GM18867 (cell line): ENCODE data around the gene ANO4.
A peak's percentile ranks its signal among the peaks of the same experiment; 100 is the strongest.

Experiments
- ATAC-seq: cut with Tn5 transposase; IDR thresholded peaks from one replicate; pipeline ENCODE4 v1.9.1; 2021; ENCODE audit warnings: mild to moderate bottlenecking, moderate library complexity; ENCODE audit not compliant: unreplicated experiment

The ANO4 gene

DNA sequence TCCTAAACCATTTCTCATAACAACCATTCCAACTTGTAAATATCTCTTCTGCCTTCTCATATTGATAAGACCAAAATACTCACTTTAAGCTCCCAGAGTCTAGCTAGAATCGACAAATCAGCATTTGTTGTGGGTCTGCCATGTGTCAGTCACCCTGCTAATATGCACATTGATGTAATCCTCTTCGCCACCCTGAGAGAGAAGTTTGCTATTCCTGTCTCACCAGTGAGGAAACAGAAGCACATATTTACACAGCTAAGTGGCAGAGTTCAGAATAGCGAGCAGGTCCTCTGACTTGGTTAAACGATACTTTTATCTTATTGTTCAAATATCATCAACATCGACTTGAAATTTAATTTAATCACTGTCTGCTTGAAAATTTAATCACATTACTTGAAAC lies 142.1 kb downstream of the ANO4 start:
- no peak for ATAC-seq

DNA sequence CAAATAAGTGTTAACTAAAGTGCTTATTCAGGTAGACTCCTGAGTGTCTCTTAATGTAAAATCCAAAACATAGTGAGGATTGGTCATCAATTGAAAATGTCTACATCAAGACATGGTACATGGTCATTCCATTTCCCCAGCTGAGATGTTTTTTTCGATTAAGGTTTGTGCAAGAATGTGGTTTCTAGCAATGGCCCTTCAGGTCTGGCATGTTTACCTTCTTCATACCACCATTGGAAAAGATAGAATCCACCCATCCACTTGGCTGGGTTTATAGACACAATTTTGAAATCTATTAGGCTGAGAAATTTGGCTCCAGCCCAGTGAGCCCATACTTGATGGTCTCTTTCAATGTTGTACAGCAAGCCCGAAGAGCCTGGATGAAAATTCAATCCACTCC lies 145.9 kb downstream of the ANO4 start:
- no peak for ATAC-seq

DNA sequence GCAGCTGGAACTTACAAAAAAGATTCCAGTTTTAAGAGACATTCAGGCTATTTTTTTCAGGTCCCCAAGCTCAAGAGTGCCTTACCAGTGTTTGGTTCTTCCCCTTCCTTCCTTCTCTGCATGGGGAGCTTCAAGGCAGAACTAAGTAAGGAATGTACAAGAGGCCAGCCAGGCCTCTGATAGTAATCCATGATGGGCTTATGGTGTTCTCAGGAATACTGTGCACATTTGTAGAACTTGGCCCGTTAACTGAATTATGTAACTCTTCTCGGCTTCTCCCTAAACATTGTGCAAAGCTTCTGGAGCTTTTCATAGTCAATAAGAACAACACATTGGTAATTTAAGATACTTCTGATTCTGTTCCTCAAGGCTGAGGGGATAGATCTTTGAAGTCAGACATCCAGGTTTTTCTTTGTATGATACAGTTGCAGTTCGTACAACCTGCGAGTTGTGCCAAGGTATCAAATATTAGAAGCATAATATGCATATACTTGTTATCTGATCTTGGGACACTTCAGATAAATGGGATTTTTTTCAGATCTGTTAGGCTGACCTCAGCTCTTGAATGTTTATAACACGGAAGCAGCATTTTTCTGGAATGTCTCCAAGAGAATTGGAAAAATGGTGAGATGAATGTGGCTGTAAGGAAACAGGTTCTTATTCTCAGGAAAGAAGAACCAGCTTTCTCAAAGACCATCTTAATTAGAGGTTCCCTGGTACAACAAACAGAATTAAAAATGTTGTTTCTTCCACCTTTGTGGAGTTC lies 148.6 kb downstream of the ANO4 start:
- no peak for ATAC-seq

DNA sequence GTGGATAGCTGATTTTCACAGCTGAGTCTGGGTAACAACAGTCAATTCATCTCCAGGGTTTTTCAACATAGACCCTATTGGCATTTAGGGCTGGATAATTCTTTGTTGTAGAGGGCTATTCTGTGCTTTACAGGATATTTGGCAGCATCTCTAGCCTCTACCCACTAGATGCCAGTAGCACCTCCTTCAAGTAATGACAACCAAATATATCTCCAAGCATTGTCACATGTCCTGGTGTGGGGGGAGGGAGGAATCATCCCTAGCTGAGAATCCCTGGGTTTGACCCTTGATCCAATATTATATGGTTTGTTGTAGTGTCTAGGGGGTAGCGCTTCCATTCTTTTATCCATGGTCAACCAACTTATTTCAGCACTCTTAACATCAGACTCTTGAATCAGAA lies 157.2 kb downstream of the ANO4 start:
- no peak for ATAC-seq

DNA sequence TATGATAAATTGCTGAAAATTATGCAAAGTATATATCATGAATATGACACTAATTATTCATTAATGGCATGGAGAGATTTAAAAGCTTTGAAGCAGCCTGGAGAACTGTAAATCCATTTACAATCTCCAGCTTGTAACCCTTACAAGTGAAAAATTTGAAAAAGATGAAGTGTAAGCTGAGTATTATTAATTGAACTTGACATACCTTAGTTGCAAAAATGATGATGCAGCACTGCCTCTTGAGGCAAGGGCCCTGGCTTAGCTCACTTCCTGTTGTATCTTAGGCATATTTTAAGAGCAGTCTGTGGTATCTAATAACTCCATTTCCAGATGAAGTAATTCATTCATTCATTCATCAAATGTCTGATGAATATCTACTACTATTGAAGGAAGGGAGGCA lies 158.6 kb downstream of the ANO4 start:
- no peak for ATAC-seq

DNA sequence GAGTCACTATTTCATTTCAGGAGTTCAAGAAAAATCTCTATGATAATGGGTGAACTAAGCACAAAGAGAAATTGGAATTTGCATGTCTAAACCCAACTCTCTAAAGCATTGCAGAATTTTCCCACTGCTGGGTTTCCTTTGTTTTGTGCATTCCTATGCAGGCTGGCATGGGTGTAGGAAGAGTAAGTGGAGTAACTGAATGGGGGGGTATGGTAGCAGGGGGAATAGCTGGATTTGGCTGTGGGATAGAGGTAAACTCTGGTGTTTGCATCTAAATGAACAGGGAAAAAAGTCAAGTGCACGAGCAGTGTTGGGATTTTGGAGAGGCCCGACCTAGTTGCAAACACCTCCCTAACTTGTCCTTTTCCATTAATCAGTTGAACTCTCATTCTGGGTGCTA lies 159.1 kb downstream of the ANO4 start:
- ATAC-seq = no peak

DNA sequence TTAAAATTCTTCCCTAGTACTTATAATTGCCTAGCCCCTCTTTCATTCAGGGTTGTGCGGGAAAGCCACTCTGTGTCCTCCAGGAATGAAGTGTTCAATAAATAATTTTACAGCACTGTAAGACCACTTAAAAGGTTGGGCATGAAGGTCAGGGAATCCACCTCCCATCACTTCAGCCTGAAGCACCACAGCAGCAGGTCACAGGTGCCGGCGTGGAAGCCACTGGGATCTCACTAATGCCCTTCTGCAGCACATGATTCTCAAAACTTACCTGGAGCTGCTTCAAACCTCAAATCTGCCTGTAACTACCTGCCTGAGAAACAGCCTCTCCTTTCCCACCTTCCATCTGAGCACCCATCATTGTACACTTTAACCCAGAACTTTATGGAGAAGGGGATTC lies 159.5 kb downstream of the ANO4 start:
- no peak for ATAC-seq

DNA sequence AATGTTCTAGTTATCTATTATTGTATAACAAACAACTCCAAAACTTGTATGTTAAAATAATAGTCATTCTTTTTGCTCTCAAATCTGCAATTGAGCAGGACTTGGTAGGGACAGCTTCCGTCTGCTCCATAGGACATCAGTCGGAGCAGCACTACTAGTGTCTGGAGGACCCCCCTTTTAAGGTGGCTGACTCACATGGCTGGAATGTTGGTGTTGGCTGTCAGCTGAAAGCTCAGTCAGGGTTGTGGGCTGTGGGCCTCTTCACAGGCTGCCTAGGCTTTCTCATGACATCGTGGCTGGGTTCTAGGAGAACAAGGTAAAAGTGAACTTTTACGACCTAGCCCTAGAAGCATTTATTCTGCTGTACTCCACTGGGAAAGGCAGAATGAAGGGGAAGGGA lies 160.6 kb downstream of the ANO4 start:
- ATAC-seq = no peak

DNA sequence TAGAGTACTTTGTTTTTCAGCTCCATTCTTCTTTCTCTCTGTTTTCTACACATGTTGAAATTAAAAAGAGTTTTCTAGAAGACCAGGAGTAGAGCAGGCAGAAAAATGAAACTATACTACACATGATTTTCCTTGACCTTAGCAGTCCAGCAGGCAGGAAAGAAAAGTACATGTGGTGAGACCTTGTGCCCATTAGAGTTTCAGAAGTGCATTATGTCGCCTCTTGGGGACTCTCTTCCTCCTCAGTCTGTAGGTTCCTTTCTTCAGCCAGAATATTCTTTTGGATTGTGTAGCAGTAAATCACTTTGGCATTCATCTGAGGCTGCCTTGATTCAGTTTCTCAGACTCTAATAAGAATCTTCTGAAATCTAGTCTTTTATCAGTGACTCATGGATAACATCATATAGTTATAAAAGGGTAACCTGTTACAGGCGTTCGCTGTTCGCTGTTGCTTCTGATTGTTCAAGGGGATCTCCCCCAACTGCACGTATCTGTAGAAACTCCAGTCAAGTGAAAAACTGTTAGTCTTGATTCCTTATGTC lies 161.8 kb downstream of the ANO4 start:
- peak; percentile 45 for ATAC-seq

DNA sequence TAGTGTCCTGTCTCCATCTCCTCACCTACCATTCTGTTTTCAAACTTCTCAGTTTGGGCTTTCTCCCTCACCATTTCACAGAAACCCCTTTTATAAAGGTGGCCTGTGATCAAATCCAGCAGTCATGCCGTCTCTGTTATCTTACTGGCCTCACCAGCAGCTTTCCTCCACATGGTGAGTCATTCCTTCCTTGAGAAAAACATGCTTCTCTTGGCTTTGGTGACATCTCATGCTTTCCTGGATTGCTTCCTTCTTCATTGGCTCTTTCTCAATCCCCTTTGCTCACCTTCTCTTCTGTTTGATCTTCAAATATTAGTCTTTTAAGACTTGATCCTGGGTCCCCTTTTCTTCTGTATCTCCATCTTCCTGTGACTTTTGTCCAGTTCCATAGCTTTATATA lies 164.9 kb downstream of the ANO4 start:
- no peak for ATAC-seq

DNA sequence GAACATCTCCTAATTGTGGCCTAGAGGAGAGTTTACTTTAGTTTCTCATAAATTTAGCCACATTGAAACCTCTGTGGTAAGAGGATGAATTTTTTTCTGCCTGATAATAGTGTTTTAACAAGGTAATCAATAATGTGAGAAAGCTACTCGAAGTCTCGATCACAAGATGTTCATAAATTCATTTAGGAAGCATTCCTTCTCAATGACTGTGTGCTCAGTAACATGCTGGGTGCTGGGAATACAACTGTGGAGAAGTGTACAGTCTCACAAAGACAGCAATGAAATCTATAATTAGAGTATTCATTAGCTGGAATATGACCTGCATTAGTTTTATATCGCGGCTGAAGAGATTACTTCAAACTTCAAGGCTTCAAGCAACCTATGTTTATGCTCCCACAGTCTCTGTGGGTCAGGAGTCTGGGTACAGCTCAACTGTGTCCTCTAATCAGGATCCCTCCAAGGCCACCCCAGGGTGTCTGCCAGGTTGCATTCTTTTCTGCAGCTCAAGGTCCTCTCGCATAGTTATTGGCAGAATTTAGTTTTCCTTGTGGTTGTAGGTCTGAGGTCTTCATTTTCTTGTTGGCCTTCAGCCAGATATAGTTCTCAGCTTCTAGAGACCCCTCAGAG lies 167.6 kb downstream of the ANO4 start:
- ATAC-seq = no peak

DNA sequence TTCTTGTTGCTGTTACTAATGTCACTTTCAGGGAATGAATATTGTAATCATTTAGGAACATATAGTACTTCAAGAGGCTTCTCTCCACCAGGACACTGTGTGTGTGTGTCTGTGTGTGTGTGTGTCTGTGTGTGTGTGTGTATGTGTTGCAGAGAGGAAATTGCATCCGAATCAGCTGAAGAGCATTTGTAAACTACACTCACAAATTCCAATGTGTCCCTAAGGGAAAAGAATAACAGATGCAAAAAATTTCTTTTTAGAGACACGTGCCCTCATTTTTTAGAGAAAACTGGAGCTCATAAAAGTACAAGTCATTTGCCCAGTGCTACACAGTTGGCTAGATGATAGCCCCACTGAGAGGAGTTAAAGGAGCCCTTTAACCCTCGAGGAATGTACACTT lies 168.8 kb downstream of the ANO4 start:
- ATAC-seq = no peak

DNA sequence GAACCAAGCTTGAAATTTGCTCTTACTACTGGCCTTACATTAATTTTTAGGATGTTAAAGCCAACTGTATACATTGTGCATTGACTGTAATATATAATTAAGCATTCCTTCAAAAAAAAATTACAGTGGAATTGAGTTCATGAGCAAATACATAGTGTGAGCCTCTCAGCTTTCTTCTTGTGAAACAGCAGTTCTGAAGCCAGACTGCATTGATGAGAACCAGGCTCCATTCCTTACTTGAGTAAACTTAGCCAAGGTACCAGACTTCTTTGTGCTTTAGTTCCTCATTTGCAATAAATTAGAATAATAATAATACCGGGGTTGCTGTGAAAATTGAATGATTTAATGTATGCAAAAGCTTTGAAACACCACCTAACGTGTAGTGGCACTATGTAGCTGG lies 169.5 kb downstream of the ANO4 start:
- ATAC-seq = no peak

DNA sequence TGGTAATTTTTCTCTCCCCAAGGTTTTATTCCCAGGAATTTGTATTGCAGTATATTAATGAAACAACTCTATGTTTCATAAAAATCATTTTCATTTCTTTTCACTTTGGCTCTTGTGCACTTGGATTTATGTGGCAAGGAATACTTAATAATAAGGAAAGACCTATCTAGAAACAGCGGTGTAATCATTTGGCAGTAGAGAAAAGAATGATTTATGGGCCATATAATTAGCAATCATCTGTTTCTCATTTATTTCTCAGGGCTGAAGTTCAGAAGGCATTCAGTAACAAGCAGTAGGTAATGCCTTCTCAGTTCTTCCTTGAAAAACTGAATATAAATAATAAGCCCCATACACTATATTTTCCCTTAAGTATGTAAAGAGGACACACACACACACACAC lies 172.6 kb downstream of the ANO4 start:
- no peak for ATAC-seq

DNA sequence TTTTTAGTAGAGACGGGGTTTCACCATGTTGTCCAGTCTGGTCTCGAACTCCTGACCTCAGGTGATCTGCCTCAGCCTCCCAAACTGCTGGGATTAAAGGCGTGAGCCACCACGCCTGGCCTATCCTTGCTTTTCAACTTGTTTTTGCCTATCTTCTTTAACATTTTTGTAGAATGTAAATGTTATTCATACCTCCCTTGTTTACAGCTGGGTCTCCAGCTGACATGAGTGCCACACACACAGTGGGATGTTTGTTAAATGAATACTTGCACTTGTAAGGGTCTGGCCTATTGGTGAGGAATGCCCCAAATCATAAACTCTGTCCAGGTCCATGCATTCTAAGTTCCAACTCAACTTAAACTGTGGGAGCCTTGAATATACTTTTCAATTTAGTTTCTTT lies 176.3 kb downstream of the ANO4 start:
- no peak for ATAC-seq

DNA sequence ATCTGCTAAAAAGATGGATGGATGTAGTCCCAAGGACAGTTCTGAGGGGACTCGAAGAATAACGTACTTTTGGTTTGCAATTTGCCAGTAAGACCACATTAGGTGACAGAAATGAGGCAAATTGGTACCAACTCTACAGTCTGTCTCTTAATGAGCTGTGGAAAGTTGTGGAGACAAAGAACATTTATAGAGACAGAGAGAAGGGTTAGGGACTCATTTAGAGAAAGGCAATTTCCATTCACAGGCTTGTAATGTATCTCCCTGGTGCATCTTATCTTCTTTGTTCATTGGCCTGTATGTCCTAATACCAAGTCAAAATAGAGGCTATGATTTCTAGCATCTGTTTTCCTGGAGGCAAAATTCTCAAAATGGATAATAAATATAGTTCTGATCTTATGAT lies 177.5 kb downstream of the ANO4 start:
- ATAC-seq = no peak

DNA sequence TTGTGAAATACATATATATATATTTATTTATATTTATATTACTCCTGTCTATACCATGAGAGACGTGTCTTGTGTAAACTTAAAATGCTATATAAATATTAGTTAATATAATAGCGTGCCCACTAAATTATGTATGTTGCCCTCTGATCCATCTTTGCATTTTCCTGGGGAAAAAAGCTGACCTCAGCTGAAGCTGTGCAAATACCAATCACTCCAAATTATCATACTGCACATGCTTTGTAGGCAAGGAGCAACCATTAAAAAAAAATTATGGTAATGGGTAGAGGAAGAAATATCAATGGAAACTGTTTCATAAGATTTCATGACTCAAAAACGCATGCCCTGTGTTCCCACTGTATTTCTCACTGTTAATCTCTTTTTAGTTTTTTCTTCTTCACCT lies 179.8 kb downstream of the ANO4 start:
- ATAC-seq = no peak

DNA sequence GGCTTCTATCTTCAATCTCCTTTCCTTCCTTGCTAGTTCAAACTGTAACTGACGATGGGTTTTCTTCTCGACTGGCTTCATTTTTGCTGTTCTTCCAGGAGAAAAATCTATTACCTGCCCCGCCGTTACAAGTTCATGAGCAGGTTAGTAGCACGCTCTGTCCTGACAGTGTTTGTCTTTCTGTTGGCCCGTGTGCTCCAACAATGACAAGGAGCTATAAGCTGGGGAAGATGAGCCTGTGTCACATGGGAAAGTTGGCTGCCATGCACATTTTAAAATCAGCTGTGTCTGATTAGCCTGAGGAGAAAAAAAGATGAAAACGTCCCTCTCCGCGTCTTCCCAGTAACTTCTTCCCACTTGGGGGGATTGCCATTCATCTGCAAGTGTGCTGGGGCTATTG lies 180.2 kb downstream of the ANO4 start:
- no peak for ATAC-seq

DNA sequence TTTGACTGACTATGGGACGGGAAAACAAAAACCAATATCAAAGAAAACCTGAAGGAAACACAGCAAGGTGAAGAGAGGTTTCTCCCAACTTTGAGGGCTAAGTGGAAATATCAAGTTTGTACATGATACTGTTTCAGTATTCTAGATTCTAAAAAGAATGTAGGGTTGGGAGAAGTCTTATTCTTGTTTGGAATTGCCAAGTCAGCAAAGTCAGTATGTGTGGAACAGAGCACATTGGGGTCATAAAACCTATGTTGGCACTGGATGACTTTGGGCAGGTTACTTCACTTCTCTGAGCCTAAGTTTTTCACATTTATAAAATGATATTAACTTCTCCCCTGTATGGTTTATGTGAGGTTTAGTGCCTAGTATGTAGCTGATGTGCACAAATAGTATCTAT lies 182.2 kb downstream of the ANO4 start:
- no peak for ATAC-seq

DNA sequence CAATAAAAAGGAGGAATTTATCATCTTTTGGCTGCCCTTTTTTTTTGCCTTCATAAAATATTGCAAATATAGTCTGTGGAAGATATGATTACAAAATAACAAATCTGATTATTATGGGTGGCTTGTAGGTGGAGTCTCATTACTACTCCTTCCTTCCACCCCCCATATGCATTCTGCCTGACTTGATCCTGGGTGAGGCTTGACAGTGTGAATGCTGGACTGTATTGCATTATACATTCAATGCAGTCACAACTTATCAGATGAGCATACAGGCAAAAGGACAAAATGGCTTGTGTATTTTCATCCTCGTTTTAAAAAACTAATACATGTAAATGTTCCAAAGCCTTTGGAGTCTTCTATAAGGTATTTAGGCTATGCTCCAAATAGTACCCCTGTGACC lies 186.3 kb downstream of the ANO4 start:
- no peak for ATAC-seq

DNA sequence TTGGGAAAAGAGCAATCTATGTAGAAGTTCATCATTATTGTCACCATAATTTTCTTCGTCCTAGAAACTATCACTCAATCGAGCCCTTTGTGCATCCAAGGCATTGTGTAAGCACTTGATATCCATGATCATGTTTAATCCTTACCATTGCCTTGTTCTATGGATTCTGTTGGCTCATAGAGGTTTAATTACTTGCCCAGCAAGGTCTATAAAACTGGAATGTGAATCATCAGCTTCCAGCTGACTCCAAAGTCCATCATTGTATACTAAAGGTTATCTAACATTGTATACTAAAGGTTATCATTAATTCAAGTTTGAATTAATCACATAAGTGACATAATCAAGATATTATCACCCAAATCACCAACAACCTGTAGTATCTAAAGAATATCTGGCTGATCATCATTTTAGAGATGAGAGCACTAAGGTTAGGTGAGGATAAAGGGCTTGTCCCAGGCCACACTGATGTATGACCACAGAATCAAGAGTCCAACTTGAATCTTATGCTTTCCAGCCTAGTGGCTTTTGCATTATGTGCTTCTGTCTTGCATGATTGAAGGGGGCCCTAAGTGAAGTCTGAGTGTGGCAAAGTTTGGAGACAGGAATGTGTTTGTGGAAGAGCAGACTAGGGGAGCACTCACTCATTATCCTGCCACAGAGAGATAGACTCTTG lies 188.1 kb downstream of the ANO4 start:
- no peak for ATAC-seq

DNA sequence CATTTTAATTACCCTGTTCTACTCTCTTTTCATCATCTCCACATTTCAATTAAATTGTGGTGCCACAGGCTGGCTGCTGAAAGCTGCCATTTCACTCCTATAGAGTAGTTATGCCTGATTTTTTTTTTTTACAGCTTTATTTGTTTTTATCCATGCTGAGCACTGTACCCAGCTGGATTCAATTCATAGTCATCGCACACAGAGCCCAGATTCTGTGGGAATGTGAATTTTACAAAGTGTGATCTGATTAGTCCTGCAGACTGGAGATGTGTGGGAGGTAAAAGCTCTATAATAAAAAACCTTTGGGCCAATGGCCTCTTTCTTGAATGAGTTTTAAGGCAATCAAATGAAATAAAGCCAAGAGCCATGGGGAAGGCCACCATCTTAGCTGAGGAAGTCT lies 190.2 kb downstream of the ANO4 start:
- no peak for ATAC-seq
